ENCODE measurements around the gene HDLBP.

The HDLBP gene

GRCh38 chr2:241254904-241255351 is 60.5 kb downstream of the HDLBP start:
- no peak for DNase-seq (ENCODE audit: low read depth)

GRCh38 chr2:241252778-241253475 is 62.5 kb downstream of the HDLBP start:
- DNase-seq (ENCODE audit: low read depth), result no peak

- no peak for DNase-seq (ENCODE audit: low read depth)
Measured at GRCh38 chr2:241249654-241250053, 65.8 kb downstream of the HDLBP start.

GRCh38 chr2:241248897-241249296 is 66.6 kb downstream of the HDLBP start:
- DNase-seq (ENCODE audit: low read depth), result no peak

GRCh38 chr2:241248289-241248688 is 67.2 kb downstream of the HDLBP start:
- no peak for DNase-seq (ENCODE audit: low read depth)

- no peak for DNase-seq (ENCODE audit: low read depth)
Measured at GRCh38 chr2:241244368-241244767, 71.1 kb downstream of the HDLBP start.

- DNase-seq (ENCODE audit: low read depth), result no peak
Measured at GRCh38 chr2:241242306-241242705, 73.2 kb downstream of the HDLBP start.

GRCh38 chr2:241241669-241242068 is 73.8 kb downstream of the HDLBP start:
- no peak for DNase-seq (ENCODE audit: low read depth)

- DNase-seq (ENCODE audit: low read depth), result no peak
Measured at GRCh38 chr2:241240320-241241004, 75.0 kb downstream of the HDLBP start.

- DNase-seq (ENCODE audit: low read depth), result no peak
Measured at GRCh38 chr2:241239552-241240202, 75.8 kb downstream of the HDLBP start.

GRCh38 chr2:241238693-241239198 is 76.7 kb downstream of the HDLBP start:
- DNase-seq (ENCODE audit: low read depth), result no peak

GRCh38 chr2:241237949-241238371 is 77.5 kb downstream of the HDLBP start:
- DNase-seq (ENCODE audit: low read depth), result no peak

GRCh38 chr2:241237047-241237446 is 78.4 kb downstream of the HDLBP start:
- DNase-seq (ENCODE audit: low read depth), result no peak

- DNase-seq (ENCODE audit: low read depth), result no peak
Measured at GRCh38 chr2:241235859-241236593, 79.4 kb downstream of the HDLBP start.

GRCh38 chr2:241234962-241235740 is 80.3 kb downstream of the HDLBP start:
- no peak for DNase-seq (ENCODE audit: low read depth)

GRCh38 chr2:241234066-241234790 is 81.2 kb downstream of the HDLBP start:
- no peak for DNase-seq (ENCODE audit: low read depth)

GRCh38 chr2:241232736-241233575 is 82.5 kb downstream of the HDLBP start:
- no peak for DNase-seq (ENCODE audit: low read depth)

GRCh38 chr2:241230435-241230834 is 85.0 kb downstream of the HDLBP start:
- no peak for DNase-seq (ENCODE audit: low read depth)

GRCh38 chr2:241229563-241230401 is 85.7 kb downstream of the HDLBP start:
- DNase-seq (ENCODE audit: low read depth), result no peak

All from activated T-cell treated with anti-CD3 and anti-CD28 coated beads for 24 hours (primary cell).